Spleen (tissue), 11 donors: ENCODE data around the gene PRDM13. TPM values are rescaled to one million over a fixed set of nuclear protein-coding genes. Genes with fewer than 3 reads are reported as not detected.

Experiments
- DNase-seq: peaks from one replicate; pipeline ENCODE4 v3.0.0-alpha.2; 2020
- H3K27ac ChIP-seq, 8 donors: fragments of 200-600 bp; sonication (generic) in 7 of 8; 1 replicate in 4 of 8; 2 replicates in 4 of 8; pipeline versions ENCODE4 v1.5.0 to v1.8.0; 2016 to 2021; ENCODE audit warnings: inconsistent platforms in 4 of 8, mild to moderate bottlenecking in 4 of 8, moderate library complexity in 1 of 8
- H3K27me3 ChIP-seq, 7 donors: fragments of 200-600 bp; sonication (generic) in 6 of 7; replicated peaks in 1 of 7; 1 replicate in 4 of 7; 2 replicates in 3 of 7; pipeline versions ENCODE4 v1.5.0 to v1.8.0; 2016 to 2021; ENCODE audit warnings: inconsistent platforms in 3 of 7, mild to moderate bottlenecking in 1 of 7
- H3K36me3 ChIP-seq, 6 donors: fragments of 200-600 bp; sonication (generic) in 5 of 6; 1 replicate in 4 of 6; 2 replicates in 2 of 6; pipeline versions ENCODE4 v1.5.0 to v1.8.0; 2016 to 2021; ENCODE audit warnings: inconsistent platforms in 2 of 6
- H3K4me1 ChIP-seq, 6 donors: fragments of 200-600 bp; sonication (generic) in 5 of 6; 1 replicate in 3 of 6; 2 replicates in 3 of 6; pipeline versions ENCODE4 v1.5.0 to v1.8.0; 2016 to 2021; ENCODE audit warnings: inconsistent platforms in 3 of 6
- H3K4me3 ChIP-seq, 8 donors: fragments of 200-600 bp; sonication (generic) in 7 of 8; 1 replicate in 4 of 8; 2 replicates in 4 of 8; pipeline versions ENCODE4 v1.5.0 to v1.8.0; 2016 to 2021; ENCODE audit warnings: inconsistent platforms in 4 of 8, mild to moderate bottlenecking in 4 of 8, moderate library complexity in 2 of 8
- H3K9me3 ChIP-seq, 8 donors: fragments of 200-600 bp; sonication (generic) in 7 of 8; 1 replicate in 4 of 8; 2 replicates in 4 of 8; pipeline versions ENCODE4 v1.5.0 to v1.8.0; 2016 to 2021; ENCODE audit warnings: inconsistent platforms in 4 of 8
- CTCF ChIP-seq, 11 experiments: fragments of 200-600 bp in 7 of 11; fragments of 450-650 bp in 4 of 11; sonication (generic) in 4 of 11; IDR thresholded peaks in 8 of 11; conservative IDR thresholded peaks in 3 of 11; 1 replicate in 7 of 11; 2 replicates in 4 of 11; pipeline versions ENCODE4 v1.4.0 to v1.8.0; 2016 to 2021; ENCODE audit warnings: antibody characterized with exemption in 11 of 11, inconsistent platforms in 4 of 11, mild to moderate bottlenecking in 1 of 11
- POLR2A ChIP-seq, 3 donors: fragments of 450-650 bp; IDR thresholded peaks; one replicate each; pipeline ENCODE4 v1.5.1; 2017; ENCODE audit warnings: antibody characterized with exemption in 3 of 3, mild to moderate bottlenecking in 1 of 3
- POLR2AphosphoS5 ChIP-seq, 3 donors: sonication (generic); formaldehyde crosslinking; IDR thresholded peaks; one replicate each; pipeline ENCODE4 v1.5.1; 2017; ENCODE audit warnings: antibody characterized with exemption in 3 of 3
- WGBS, 5 donors: extraction: QIAGEN DNeasy Blood & Tissue Kit in 3 of 5; methylation state at CpG; one replicate each; pipeline versions ENCODE4 v1.1.5 to v1.1.7; 2013 to 2018; 5-methylcytosine and 5-hydroxymethylcytosine counted together
- intact Hi-C: fragments of 100-400 bp; cut with DNase I; formaldehyde crosslinking; loops from one replicate; pipeline ENCODE4 v1.15.0; 2023; ENCODE audit warnings: low total_unique reads
- polyA plus RNA-seq, 3 donors: library from polyadenylated mRNA; stranded (reverse); fragments of 200-250 nt; gene quantifications; one replicate each; pipeline ENCODE4 v1.2.1, GENCODE V29; 2013
- total RNA-seq, 7 donors: library from RNA; depleted of rRNA in 3 of 7; stranded (reverse); fragments of >200 nt in 3 of 7; fragmentation: NEBNext Ultra II Directional in 4 of 7; extraction: Animal tissue kit (Norgen Biotek cat#: 25700) in 4 of 7; gene quantifications; one replicate each; pipeline versions ENCODE4 v1.1.0 to v1.2.1, GENCODE V29; 2016 to 2021
- donor health status: healthy with polysubstance abuse.
- donor health status: DM: no; HTN: no; CAD: no; lungs with moderate emphysema.
- donor health status: DM: no; HTN: no; CAD: no.
- donor health status: Bipolar disorder and iron deficiency.
- donor health status: healthy.
- donor health status: DM: no; HTN: no; CAD: no.
- donor health status: DM: yes; HTN: yes; CAD: no.

PRDM13 gene
- total and polyA plus RNA-seq, 10 donors: 0.02 TPM; not detected in 9

GRCh38 chr6:99607416-99608036 is 893 bp downstream of the PRDM13 start:
- Histone ChIP-seq H3K4me1 (peaks cover 17 to 56% (median 38%) of the 10 kb centered on the region in 6 donors), H3K27me3 (peaks cover 33 to 100% (median 100%) of the 10 kb centered on the region in 7 donors), H3K36me3 (no peaks in the 10 kb centered on the region), H3K9me3 (no peaks in the 10 kb centered on the region), H3K27ac (no peak overlapping the region), H3K4me3 (peak overlapping the region in 1 of 8 donors; percentile 2)
- intact Hi-C loops: no loop called here
- WGBS, 5 donors: 7 to 18% (median 9%) methylated on average over 31 to 34 of the region's 34 CpGs
- TF ChIP-seq POLR2AphosphoS5 (IDR thresholded peaks at IDR 0.05) (no peak), POLR2A (IDR thresholded peaks at IDR 0.05) (no peak), CTCF (IDR thresholded peaks at IDR 0.05 in 8 of 11, conservative IDR thresholded peaks at IDR 0.05 in 3 of 11) (no peak)
- no peak for DNase-seq

GRCh38 chr6:99608059-99608885 is 1.6 kb downstream of the PRDM13 start:
- TF ChIP-seq CTCF (IDR thresholded peaks at IDR 0.05 in 8 of 11, conservative IDR thresholded peaks at IDR 0.05 in 3 of 11): no peak
- H3K4me3 ChIP-seq: peak overlapping the region in 1 of 8 donors; percentile 2
- no peak for DNase-seq
- intact Hi-C loops: no loop called here
- peaks cover 12 to 56% (median 37%) of the 10 kb centered on the region in 6 donors for H3K4me1 ChIP-seq
- no peak overlapping the region for H3K27ac ChIP-seq
- H3K36me3 ChIP-seq: no peaks in the 10 kb centered on the region
- no peaks in the 10 kb centered on the region for H3K9me3 ChIP-seq
- 5 to 10% (median 8%) methylated on average over 28 to 29 of the region's 29 CpGs for WGBS, 5 donors
- H3K27me3 ChIP-seq: peaks cover 32 to 100% (median 100%) of the 10 kb centered on the region in 7 donors

DNA sequence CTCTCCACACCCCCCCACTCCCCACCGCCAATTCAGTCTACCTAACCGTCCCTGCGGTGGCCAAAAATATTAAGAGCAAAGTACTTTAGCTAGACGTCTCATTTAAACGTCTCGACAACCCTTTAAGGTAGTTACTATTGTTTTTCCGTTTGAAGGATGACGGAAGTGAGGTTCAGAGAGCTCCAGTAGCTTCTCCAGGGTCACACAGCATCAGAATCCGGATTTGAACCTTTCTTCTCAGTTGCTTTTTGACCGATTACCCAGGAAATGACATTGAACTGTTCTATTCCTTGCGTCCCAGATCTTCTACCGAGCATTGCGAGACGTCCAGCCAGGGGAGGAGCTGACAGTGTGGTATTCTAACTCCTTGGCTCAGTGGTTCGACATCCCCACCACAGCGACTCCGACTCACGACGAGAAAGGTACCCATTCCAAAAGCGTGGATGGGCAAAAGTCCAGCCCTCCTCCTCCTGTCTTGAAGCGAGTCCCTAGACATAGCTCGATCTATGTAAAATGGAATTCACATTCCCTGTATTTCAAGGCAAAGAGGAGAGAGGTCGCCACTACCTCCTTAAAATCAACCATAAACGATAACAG is 2.4 kb downstream of the PRDM13 start:
- no peak for DNase-seq
- Histone ChIP-seq H3K4me1 (peaks cover 13 to 56% (median 37%) of the 10 kb centered on the region in 6 donors), H3K4me3 (no peak overlapping the region), H3K36me3 (no peaks in the 10 kb centered on the region), H3K9me3 (no peaks in the 10 kb centered on the region), H3K27me3 (peaks cover 27 to 100% (median 100%) of the 10 kb centered on the region in 7 donors), H3K27ac (no peak overlapping the region)
- WGBS, 5 donors: 10 to 17% (median 12%) methylated on average over 24 of the region's 24 CpGs
- intact Hi-C loops: no loop called here
- TF ChIP-seq POLR2A (IDR thresholded peaks at IDR 0.05) (no peak), POLR2AphosphoS5 (IDR thresholded peaks at IDR 0.05) (no peak), CTCF (IDR thresholded peaks at IDR 0.05 in 8 of 11, conservative IDR thresholded peaks at IDR 0.05 in 3 of 11) (no peak)
